B cell (primary cell): Measurements from ENCODE around the gene CRTAP. TPM values are rescaled to one million over a fixed set of nuclear protein-coding genes. Genes with fewer than 3 reads are reported as not detected.

Source experiments
- ATAC-seq: fragments of 200-7000 bp; cut with Tn5 transposase; one replicate; pipeline ENCODE4 v1.10.0; 2021; ENCODE audit warnings: low read depth, mild to moderate bottlenecking, moderate number of reproducible peaks, moderate library complexity
- CTCF ChIA-PET: fragments of 350-600 bp; sonication (Branson Sonifier 250); formaldehyde crosslinking; loops from one replicate; lab custom pipeline; 2021; ENCODE audit warnings: antibody characterized with exemption, inconsistent platforms; lab: Charles Lee
- POLR2A ChIA-PET: fragments of 350-600 bp; sonication (Branson Sonifier 250); formaldehyde crosslinking; loops from one replicate; lab custom pipeline; 2021; ENCODE audit warnings: antibody characterized with exemption; lab: Charles Lee
- DNase-seq: peaks from one replicate; pipeline ENCODE4 v3.0.0; 2013
- H2AFZ ChIP-seq: 2 replicates; pipeline ENCODE4 v1.6.1; 2012; ENCODE audit warnings: mild to moderate bottlenecking, low read depth, low read length; ENCODE audit not compliant: insufficient read depth, poor library complexity, severe bottlenecking
- H3K27ac ChIP-seq, 2 donors: 1 replicate in 1 of 2; 2 replicates in 1 of 2; pipeline ENCODE4 v1.5.1; 2012 to 2013; ENCODE audit warnings: low read length in 2 of 2, mild to moderate bottlenecking in 2 of 2, moderate library complexity in 1 of 2
- H3K27me3 ChIP-seq, 4 experiments: fragments of 200-600 bp in 1 of 4; sonication (generic) in 1 of 4; replicated peaks in 1 of 4; 1 replicate in 2 of 4; 2 replicates in 2 of 4; pipeline versions ENCODE4 v1.6.1 to v1.7.0; 2013 to 2016; ENCODE audit warnings: low read length in 3 of 4, mild to moderate bottlenecking in 2 of 4, mixed read lengths in 1 of 4, moderate library complexity in 1 of 4; ENCODE audit not compliant: insufficient read depth in 4 of 4, control insufficient read depth in 3 of 4; ENCODE audit errors: control extremely low read depth in 1 of 4
- H3K36me3 ChIP-seq, 2 experiments: replicated peaks in 1 of 2; 1 replicate in 1 of 2; 2 replicates in 1 of 2; pipeline versions ENCODE4 v1.6.1 to v1.7.1; 2013; ENCODE audit warnings: low read length in 1 of 2; ENCODE audit not compliant: insufficient read depth in 2 of 2, control insufficient read depth in 1 of 2; ENCODE audit errors: control extremely low read depth in 1 of 2, extremely low read depth in 1 of 2
- H3K4me1 ChIP-seq, 2 donors: fragments of 200-600 bp in 1 of 2; sonication (generic) in 1 of 2; 1 replicate in 1 of 2; 2 replicates in 1 of 2; pipeline versions ENCODE4 v1.5.1 to v1.6.1; 2013 to 2017; ENCODE audit warnings: low read length in 2 of 2; ENCODE audit not compliant: control insufficient read depth in 2 of 2, insufficient read depth in 2 of 2
- H3K4me2 ChIP-seq: replicated peaks from 2 replicates; pipeline ENCODE3; 2012; ENCODE audit warnings: mild to moderate bottlenecking, low read depth, low read length; ENCODE audit not compliant: poor library complexity, severe bottlenecking
- H3K4me3 ChIP-seq, 5 experiments: fragments of 200-600 bp in 1 of 5; sonication (generic) in 1 of 5; 1 replicate in 3 of 5; 2 replicates in 2 of 5; pipeline versions ENCODE4 v1.5.1 to v1.7.0; 2011 to 2016; ENCODE audit warnings: low read length in 4 of 5, mild to moderate bottlenecking in 4 of 5, low read depth in 2 of 5, control low read depth in 1 of 5, moderate library complexity in 1 of 5; ENCODE audit not compliant: insufficient read depth in 1 of 5; ENCODE audit errors: control extremely low read depth in 1 of 5, extremely low read depth in 1 of 5
- H3K79me2 ChIP-seq: fragments of 200-600 bp; sonication (generic); one replicate; pipeline ENCODE4 v1.6.0; 2016; ENCODE audit warnings: low read length; ENCODE audit not compliant: control insufficient read depth, insufficient read depth
- H3K9ac ChIP-seq: fragments of 200-600 bp; sonication (generic); 2 replicates; pipeline ENCODE4 v1.6.1; 2017; ENCODE audit warnings: mild to moderate bottlenecking, low read length, moderate library complexity
- H3K9me3 ChIP-seq, 3 donors: one replicate each; pipeline versions ENCODE4 v1.6.1 to v1.7.1; 2013; ENCODE audit warnings: low read length in 2 of 3; ENCODE audit not compliant: control insufficient read depth in 2 of 3, insufficient read depth in 1 of 3; ENCODE audit errors: control extremely low read depth in 1 of 3
- H4K20me1 ChIP-seq: 2 replicates; pipeline ENCODE4 v1.6.0; 2012; ENCODE audit warnings: mild to moderate bottlenecking, low read length; ENCODE audit not compliant: insufficient read depth, control insufficient read depth, poor library complexity, severe bottlenecking
- H3K27ac Mint-ChIP-seq: one replicate; pipeline ENCODE4 v1.8.0; 2021; ENCODE audit warnings: mixed read lengths
- H3K27me3 Mint-ChIP-seq: one replicate; pipeline ENCODE4 v1.8.0; 2021; ENCODE audit warnings: mixed read lengths
- H3K4me1 Mint-ChIP-seq: one replicate; pipeline ENCODE4 v1.8.0; 2021; ENCODE audit warnings: mixed read lengths
- H3K4me3 Mint-ChIP-seq: one replicate; pipeline ENCODE4 v1.8.0; 2021; ENCODE audit warnings: mixed read lengths
- H3K9me3 Mint-ChIP-seq: one replicate; pipeline ENCODE4 v1.8.0; 2022; ENCODE audit warnings: mixed read lengths; ENCODE audit not compliant: insufficient read depth
- CTCF ChIP-seq: fragments of 200-600 bp; IDR thresholded peaks from one replicate; pipeline ENCODE4 v1.8.0; 2022; ENCODE audit warnings: antibody characterized with exemption, mild to moderate bottlenecking
- EZH2 ChIP-seq: IDR thresholded peaks from 2 replicates; pipeline ENCODE4 v1.6.1; 2012; ENCODE audit warnings: borderline replicate concordance, low read depth, mild to moderate bottlenecking, moderate library complexity, low read length; ENCODE audit not compliant: insufficient read depth, poor library complexity, severe bottlenecking
- WGBS: methylation state at CpG from one replicate; pipeline ENCODE4 v1.1.5; 2013; ENCODE audit warnings: missing lambda C conversion rate; ENCODE audit not compliant: insufficient coverage; 5-methylcytosine and 5-hydroxymethylcytosine counted together
- intact Hi-C: fragments of 100-400 bp; cut with micrococcal nuclease; formaldehyde crosslinking; loops from one replicate; pipeline ENCODE4 v1.10.0; 2022
- polyA plus RNA-seq: library from polyadenylated mRNA; depleted of rRNA; stranded (reverse); fragments of >200 nt; gene quantifications from 2 replicates; pipeline ENCODE4 v1.2.3, GENCODE V29; 2012
- small RNA-seq: library from RNA; depleted of rRNA; stranded (forward); fragments of <200 nt; gene quantifications from one replicate; pipeline ENCODE3, GENCODE V24; 2012; ENCODE audit warnings: low replicate concordance, low read depth; ENCODE audit not compliant: insufficient read length
- total RNA-seq, 2 donors: library from RNA; stranded (reverse); fragments of 120-200 nt in 1 of 2; gene quantifications; 1 replicate in 1 of 2; 2 replicates in 1 of 2; pipeline versions ENCODE4 v1.2.3 to v1.2.4, GENCODE V29; 2013 to 2022

Gene CRTAP
- total and polyA plus RNA-seq, 2 donors (not counting 1 experiment from before 2014, with no cell fraction given) = 20.3 to 55.0 TPM

GRCh38 chr3:33196538-33196937 is 82.7 kb downstream of the CRTAP start:
- H3K79me2 ChIP-seq = no peaks in the 10 kb centered on the region
- H3K27me3 Mint-ChIP-seq = no peaks in the 10 kb centered on the region
- H3K4me1 Mint-ChIP-seq = no peaks in the 10 kb centered on the region
- H3K27me3 ChIP-seq = no peaks in the 10 kb centered on the region
- H3K9me3 ChIP-seq = no peaks in the 10 kb centered on the region
- H3K4me3 ChIP-seq = no peak overlapping the region
- POLR2A ChIA-PET = interaction anchor here (1.2 kb wide), 1 partner anchor 11 kb away, joined by 3 read pairs; no protein-coding TSS in a partner anchor
- H3K9me3 Mint-ChIP-seq = no peaks in the 10 kb centered on the region
- H2AFZ ChIP-seq = no peak overlapping the region
- H4K20me1 ChIP-seq = no peaks in the 10 kb centered on the region
- H3K36me3 ChIP-seq = no peaks in the 10 kb centered on the region
- TF ChIP-seq EZH2 (no peak), CTCF (no peak)
- no peak overlapping the region for H3K4me2 ChIP-seq
- no peak for ATAC-seq
- no CpG with 5 or more reads among the region's 3 CpGs for WGBS
- intact Hi-C loops = no loop called here
- no peak overlapping the region for H3K27ac Mint-ChIP-seq
- CTCF ChIA-PET = no interaction called here
- no peak for DNase-seq
- no peaks in the 10 kb centered on the region for H3K4me1 ChIP-seq
- H3K9ac ChIP-seq = no peak overlapping the region
- no peak overlapping the region for H3K4me3 Mint-ChIP-seq
- H3K27ac ChIP-seq = no peak overlapping the region

Small RNA genes within 50 kb of the gene (small RNA-seq; reads per million reads assigned to genes)
- gene AC123900.1 (0.76 reads per million), gene RN7SL296P (not detected), gene SUMO2P10 (not detected)

Other genes with a start within 250 kb of the CRTAP start
- 0.12 and 0.34 TPM in 2 replicates for gene CCR4, start 162.4 kb upstream of the CRTAP start, total RNA-seq
- gene CCR4, start 162.4 kb upstream of the CRTAP start, polyA plus RNA-seq = 0.04 and 0.49 TPM in 2 replicates
- 69.2 and 79.2 TPM in 2 replicates for gene GLB1, start 16.9 kb upstream of the CRTAP start, total RNA-seq
- gene GLB1, start 16.9 kb upstream of the CRTAP start, polyA plus RNA-seq = 27.7 and 28.6 TPM in 2 replicates
- gene TMPPE, start 16.9 kb upstream of the CRTAP start, total RNA-seq = 18.0 and 19.7 TPM in 2 replicates
- 1.8 and 2.6 TPM in 2 replicates for gene TMPPE, start 16.9 kb upstream of the CRTAP start, polyA plus RNA-seq
- gene SUSD5, start 104.8 kb downstream of the CRTAP start, total RNA-seq = 0.15 and 0.30 TPM in 2 replicates
- 0.12 and 0.15 TPM in 2 replicates for gene SUSD5, start 104.8 kb downstream of the CRTAP start, polyA plus RNA-seq
- gene FBXL2, start 163.4 kb downstream of the CRTAP start, total RNA-seq = 0.34 TPM in 1 of 2 replicates, not detected in the other
- not detected in 2 replicates for gene FBXL2, start 163.4 kb downstream of the CRTAP start, polyA plus RNA-seq